ENCODE data around the gene BPIFA1.

DNA sequence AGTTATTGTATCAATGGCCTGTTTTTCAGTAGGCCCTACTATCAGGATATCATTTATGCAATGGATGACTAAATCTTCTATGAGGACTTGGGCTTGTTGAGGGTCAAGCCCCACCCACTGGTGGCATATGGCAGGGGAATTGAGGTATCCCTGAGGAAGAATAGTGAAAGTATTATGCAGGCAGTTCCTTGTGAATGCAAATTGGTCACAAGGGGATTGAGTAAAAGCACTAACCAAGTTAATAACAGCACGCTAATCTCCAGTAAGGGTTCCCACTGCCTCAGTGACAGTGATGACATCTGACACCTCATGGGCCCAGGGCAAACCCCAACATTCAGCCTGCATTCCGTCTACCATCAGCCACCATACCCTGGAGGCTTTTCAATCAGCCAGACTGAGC lies 14.9 kb downstream of the BPIFA1 start:
- TF ChIP-seq, protein P1, sequence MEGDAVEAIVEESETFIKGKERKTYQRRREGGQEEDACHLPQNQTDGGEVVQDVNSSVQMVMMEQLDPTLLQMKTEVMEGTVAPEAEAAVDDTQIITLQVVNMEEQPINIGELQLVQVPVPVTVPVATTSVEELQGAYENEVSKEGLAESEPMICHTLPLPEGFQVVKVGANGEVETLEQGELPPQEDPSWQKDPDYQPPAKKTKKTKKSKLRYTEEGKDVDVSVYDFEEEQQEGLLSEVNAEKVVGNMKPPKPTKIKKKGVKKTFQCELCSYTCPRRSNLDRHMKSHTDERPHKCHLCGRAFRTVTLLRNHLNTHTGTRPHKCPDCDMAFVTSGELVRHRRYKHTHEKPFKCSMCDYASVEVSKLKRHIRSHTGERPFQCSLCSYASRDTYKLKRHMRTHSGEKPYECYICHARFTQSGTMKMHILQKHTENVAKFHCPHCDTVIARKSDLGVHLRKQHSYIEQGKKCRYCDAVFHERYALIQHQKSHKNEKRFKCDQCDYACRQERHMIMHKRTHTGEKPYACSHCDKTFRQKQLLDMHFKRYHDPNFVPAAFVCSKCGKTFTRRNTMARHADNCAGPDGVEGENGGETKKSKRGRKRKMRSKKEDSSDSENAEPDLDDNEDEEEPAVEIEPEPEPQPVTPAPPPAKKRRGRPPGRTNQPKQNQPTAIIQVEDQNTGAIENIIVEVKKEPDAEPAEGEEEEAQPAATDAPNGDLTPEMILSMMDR (IDR thresholded peaks at IDR 0.05) = no peak
- TF ChIP-seq ZFX (IDR thresholded peaks at IDR 0.05; ENCODE audit: borderline replicate concordance) = no peak
